HepG2 (cell line): Measurements from ENCODE around the gene CTIF. TPM values are rescaled to one million over a fixed set of nuclear protein-coding genes. Genes with fewer than 3 reads are reported as not detected.

Experiments
- ATAC-seq: fragments of 200-7000 bp; cut with Tn5 transposase; 3 replicates; pipeline ENCODE4 v1.9.1; 2020; ENCODE audit warnings: mild to moderate bottlenecking, moderate library complexity
- BruUV-seq: library from RNA; stranded (reverse); fragments of 400-500 nt; replicated peaks from 2 replicates; lab custom pipeline; 2021; lab: Mats Ljungman, UMichigan
- CTCF ChIA-PET: fragments of 300-600 bp; formaldehyde crosslinking; extraction: SDS; loops from one replicate; lab custom pipeline; 2021; ENCODE audit warnings: low total read pairs, inconsistent platforms, low intra/inter-chr PET ratio; lab: Yijun Ruan, JAX
- POLR2A ChIA-PET: fragments of 350-600 bp; sonication (Branson Sonifier 250); formaldehyde crosslinking; loops from one replicate; lab custom pipeline; 2020; ENCODE audit warnings: antibody characterized with exemption, inconsistent platforms; lab: Yijun Ruan, JAX
- DNase-seq: peaks from one replicate; pipeline ENCODE4 v3.0.0-alpha.2; 2015; ENCODE audit warnings: low spot score
- FAIRE-seq: peaks from 3 replicates; lab custom pipeline; 2011; peaks lifted over from hg19 to GRCh38; lab: Jason Lieb, UNC
- H2AFZ ChIP-seq: one replicate; pipeline ENCODE4 v1.6.1; 2011; ENCODE audit warnings: low read length, inconsistent platforms
- H3K27ac ChIP-seq: fragments of 300-600 bp; 3 replicates; pipeline ENCODE4 v1.8.0; 2011; ENCODE audit warnings: mixed run types, mild to moderate bottlenecking, mixed read lengths, low read length, inconsistent platforms; ENCODE audit not compliant: insufficient read depth; ENCODE audit errors: extremely low read length
- H3K27me3 ChIP-seq, 2 experiments: fragments of 200-600 bp in 1 of 2; 2 replicates in 1 of 2; 3 replicates in 1 of 2; pipeline versions ENCODE4 v1.6.0 to v1.8.0; 2011; ENCODE audit warnings: low read length in 2 of 2, mild to moderate bottlenecking in 2 of 2, moderate library complexity in 2 of 2, inconsistent platforms in 1 of 2; ENCODE audit not compliant: insufficient read depth in 2 of 2, control insufficient read depth in 1 of 2
- H3K36me3 ChIP-seq, 2 experiments: fragments of 200-600 bp in 1 of 2; replicated peaks in 1 of 2; 2 replicates in 1 of 2; 3 replicates in 1 of 2; pipeline versions ENCODE4 v1.5.1 to v1.8.0; 2011; ENCODE audit warnings: low read length in 2 of 2, inconsistent platforms in 1 of 2; ENCODE audit not compliant: insufficient read depth in 2 of 2, control insufficient read depth in 1 of 2
- H3K4me1 ChIP-seq: 2 replicates; pipeline ENCODE4 v1.5.1; 2012; ENCODE audit warnings: low read length, inconsistent platforms; ENCODE audit not compliant: insufficient read depth
- H3K4me2 ChIP-seq: 2 replicates; pipeline ENCODE4 v1.6.0; 2011; ENCODE audit warnings: low read depth, low read length, inconsistent platforms
- H3K4me3 ChIP-seq, 3 experiments: fragments of 200-600 bp in 1 of 3; sonication (generic), shearing (Covaris generic) in 1 of 3; replicated peaks in 1 of 3; 2 replicates each; pipeline ENCODE4 v1.5.1; 2011 to 2016; ENCODE audit warnings: low read length in 3 of 3, inconsistent platforms in 2 of 3, low read depth in 2 of 3, mild to moderate bottlenecking in 2 of 3, control low read depth in 1 of 3, mixed read lengths in 1 of 3; ENCODE audit not compliant: insufficient read depth in 1 of 3
- H3K79me2 ChIP-seq: one replicate; pipeline ENCODE4 v1.6.1; 2011; ENCODE audit warnings: low read length, inconsistent platforms; ENCODE audit not compliant: insufficient read depth
- H3K9ac ChIP-seq: 2 replicates; pipeline ENCODE4 v1.6.0; 2011; ENCODE audit warnings: mild to moderate bottlenecking, low read depth, low read length, inconsistent platforms; ENCODE audit not compliant: insufficient read depth
- H3K9me3 ChIP-seq: 2 replicates; pipeline ENCODE4 v1.5.1; 2012; ENCODE audit warnings: mild to moderate bottlenecking, low read length
- H4K20me1 ChIP-seq: 2 replicates; pipeline ENCODE4 v1.6.0; 2011; ENCODE audit warnings: inconsistent platforms, mild to moderate bottlenecking, low read length, moderate library complexity; ENCODE audit not compliant: insufficient read depth
- BATF2 ChIP-seq: sonication (generic); formaldehyde crosslinking; IDR thresholded peaks from 2 replicates; pipeline ENCODE4 v1.8.0; 2022; ENCODE audit warnings: mild to moderate bottlenecking, missing genetic modification reagents, moderate library complexity
- HES4 ChIP-seq: sonication (generic); formaldehyde crosslinking; IDR thresholded peaks from 2 replicates; pipeline ENCODE4 v1.9.0; 2021; ENCODE audit warnings: mild to moderate bottlenecking, missing genetic modification reagents, borderline replicate concordance
- HMG20B ChIP-seq: conservative IDR thresholded peaks from 2 replicates; pipeline ENCODE4 v1.6.1; 2016; ENCODE audit warnings: missing genetic modification reagents, missing compliant biosample characterization
- KDM2A ChIP-seq: sonication (generic); formaldehyde crosslinking; IDR thresholded peaks from 2 replicates; pipeline ENCODE4 v1.4.0; 2020; ENCODE audit warnings: low read depth, missing genetic modification reagents, borderline replicate concordance
- RNF2 ChIP-seq: fragments of 450-650 bp; conservative IDR thresholded peaks from 2 replicates; pipeline ENCODE4 v1.6.1; 2016; ENCODE audit warnings: low read depth
- SMAD3 ChIP-seq: sonication (generic); formaldehyde crosslinking; IDR thresholded peaks from 2 replicates; pipeline ENCODE4 v1.4.0; 2020; ENCODE audit warnings: missing genetic modification reagents
- SRY ChIP-seq: sonication (generic); formaldehyde crosslinking; IDR thresholded peaks from 2 replicates; pipeline ENCODE4 v1.8.0; 2022; ENCODE audit warnings: mild to moderate bottlenecking, missing genetic modification reagents
- STAG1 ChIP-seq: sonication (generic); formaldehyde crosslinking; IDR thresholded peaks from 2 replicates; pipeline ENCODE4 v1.4.0; 2020; ENCODE audit warnings: missing genetic modification reagents
- THAP11 ChIP-seq: IDR thresholded peaks from 2 replicates; pipeline ENCODE4 v1.6.1; 2016; ENCODE audit warnings: missing biosample characterization, missing genetic modification reagents
- U2AF1 ChIP-seq: fragments of 200-400 bp; formaldehyde crosslinking; optimal IDR thresholded peaks from 2 replicates; pipeline ENCODE3; 2017; ENCODE audit warnings: mild to moderate bottlenecking, low read depth, low read length
- ZBTB20 ChIP-seq: sonication (generic); formaldehyde crosslinking; IDR thresholded peaks from 2 replicates; pipeline ENCODE4 v1.8.1; 2023; ENCODE audit warnings: missing genetic modification reagents, low read depth, mild to moderate bottlenecking, borderline replicate concordance
- WGBS: methylation state at CpG from one replicate; pipeline ENCODE4 v1.1.6; 2017; ENCODE audit warnings: low lambda C conversion rate; 5-methylcytosine and 5-hydroxymethylcytosine counted together
- in situ Hi-C: cut with HindIII; loops from 2 replicates; pipeline ENCODE4 v1.10.0; 2017; ENCODE audit warnings: low pct_unique_long_range_greater_than_20kb; ENCODE audit not compliant: extremely low pct_ligation_motif_present
- intact Hi-C: fragments of 100-400 bp; cut with micrococcal nuclease; formaldehyde crosslinking; loops from one replicate; pipeline ENCODE4 v1.10.0; 2022; ENCODE audit not compliant: unreplicated experiment
- polyA plus RNA-seq, 8 experiments: library from polyadenylated mRNA; depleted of rRNA in 3 of 8; stranded (reverse) in 7 of 8; unstranded in 1 of 8; fragments of >200 nt; fragmentation: Illumina TruSeq in 4 of 8; extraction: Trizol in 4 of 8; gene quantifications; 2 replicates each; pipeline versions ENCODE4 v1.2.1 to v1.2.3, GENCODE V29; 2011 to 2016; ENCODE audit warnings: low read depth in 4 of 8, missing spikeins in 1 of 8, mixed read lengths in 1 of 8; ENCODE audit not compliant: insufficient read depth in 1 of 8
- total RNA-seq, 5 experiments: library from RNA; depleted of rRNA; stranded (reverse); fragments of >200 nt; fragmentation: Illumina TruSeq; extraction: Trizol; gene quantifications; 2 replicates each; pipeline ENCODE4 v1.2.3, GENCODE V29; 2016; ENCODE audit warnings: low read depth in 1 of 5
- TF ChIP-seq, protein P1 (sequence below): sonication (generic); formaldehyde crosslinking; conservative IDR thresholded peaks from 2 replicates; pipeline ENCODE4 v1.5.0; 2020; ENCODE audit warnings: missing genetic modification reagents
- TF ChIP-seq, protein P2 (sequence below): sonication (generic); formaldehyde crosslinking; IDR thresholded peaks from 2 replicates; pipeline ENCODE4 v1.4.0; 2020; ENCODE audit warnings: mild to moderate bottlenecking, missing genetic modification reagents
- TF ChIP-seq, protein P3 (sequence below): IDR thresholded peaks from 2 replicates; pipeline ENCODE4 v1.6.1; 2016; ENCODE audit warnings: low read depth, borderline replicate concordance
- TF ChIP-seq, protein P4 (sequence below): sonication (generic); formaldehyde crosslinking; IDR thresholded peaks from 2 replicates; pipeline ENCODE4 v1.4.0; 2020; ENCODE audit warnings: mild to moderate bottlenecking, low read depth, missing genetic modification reagents
- TF ChIP-seq, protein P5 (sequence below): fragments of 450-650 bp; IDR thresholded peaks from 2 replicates; pipeline ENCODE4 v1.6.1; 2017; ENCODE audit warnings: mild to moderate bottlenecking

CTIF gene
- total and polyA plus RNA-seq, 2 of the 13 experiments (the other 11 are each of a cell fraction or from before 2014, with no cell fraction given), result 18.2 to 28.0 TPM

DNA sequence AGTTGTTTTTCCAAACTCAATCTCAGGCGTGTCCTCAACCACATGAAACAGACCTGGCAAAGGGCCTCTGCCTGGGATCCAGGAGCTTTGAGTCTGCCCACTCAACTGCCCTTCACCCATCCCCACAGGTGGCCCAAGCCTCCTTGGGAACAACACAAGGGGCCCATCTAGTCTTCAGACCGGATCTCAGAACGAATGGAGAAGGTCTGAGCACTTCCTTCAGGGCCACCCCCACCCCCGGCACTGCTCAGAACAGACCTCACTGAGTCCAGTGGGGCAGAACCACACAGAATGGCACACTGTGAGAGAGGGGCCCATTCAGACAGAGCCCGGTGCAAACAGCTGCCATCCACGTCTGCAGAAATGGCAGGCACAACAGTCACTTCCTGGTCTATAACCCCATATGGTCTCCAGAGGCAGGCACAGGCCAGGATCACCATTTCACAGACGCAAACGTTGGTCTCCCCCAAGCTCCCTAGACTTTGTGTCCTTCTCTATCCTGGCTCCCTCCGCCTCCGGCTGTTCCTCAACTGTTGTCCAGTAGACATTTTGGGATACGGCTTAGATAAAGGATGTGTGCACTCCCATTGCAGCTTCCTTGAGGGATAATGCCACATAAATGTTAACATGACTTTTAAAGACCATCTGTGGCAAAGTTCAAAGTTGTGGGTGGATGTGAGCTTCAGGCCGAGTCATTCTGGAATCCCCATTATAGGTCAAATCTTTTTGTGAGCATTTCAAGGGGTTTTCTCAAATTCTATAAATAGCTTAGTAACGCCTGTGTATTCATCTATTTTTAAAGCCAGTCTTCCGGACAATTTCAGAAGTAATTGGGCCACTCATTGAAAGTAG, 262.3 kb downstream of the CTIF start:
- Histone ChIP-seq H4K20me1 (no peaks in the 10 kb centered on the region), H3K4me3 (no peak overlapping the region), H3K27me3 (no peaks in the 10 kb centered on the region), H3K79me2 (no peaks in the 10 kb centered on the region), H3K9me3 (no peaks in the 10 kb centered on the region), H3K4me2 (no peak overlapping the region), H3K27ac (no peak overlapping the region), H3K9ac (no peak overlapping the region), H2AFZ (no peak overlapping the region), H3K4me1 (peaks cover 13% of the 10 kb centered on the region), H3K36me3 (peaks cover 9 to 63% of the 10 kb centered on the region in 2 experiments; a peak in 4 of 5 replicates)
- FAIRE-seq, result no peak
- no peak for ATAC-seq
- DNase-seq, result no peak
- in situ Hi-C loops, result no loop called here
- WGBS, result 95% methylated on average over 14 of the region's 14 CpGs
- CTCF ChIA-PET, result no interaction called here
- POLR2A ChIA-PET, result interaction anchor here (1.1 kb wide), 1 partner anchor 21 kb away, joined by 5 read pairs; no protein-coding TSS in a partner anchor
- no TSS peak for BruUV-seq
- intact Hi-C loops, result no loop called here
- TF ChIP-seq, protein P1, sequence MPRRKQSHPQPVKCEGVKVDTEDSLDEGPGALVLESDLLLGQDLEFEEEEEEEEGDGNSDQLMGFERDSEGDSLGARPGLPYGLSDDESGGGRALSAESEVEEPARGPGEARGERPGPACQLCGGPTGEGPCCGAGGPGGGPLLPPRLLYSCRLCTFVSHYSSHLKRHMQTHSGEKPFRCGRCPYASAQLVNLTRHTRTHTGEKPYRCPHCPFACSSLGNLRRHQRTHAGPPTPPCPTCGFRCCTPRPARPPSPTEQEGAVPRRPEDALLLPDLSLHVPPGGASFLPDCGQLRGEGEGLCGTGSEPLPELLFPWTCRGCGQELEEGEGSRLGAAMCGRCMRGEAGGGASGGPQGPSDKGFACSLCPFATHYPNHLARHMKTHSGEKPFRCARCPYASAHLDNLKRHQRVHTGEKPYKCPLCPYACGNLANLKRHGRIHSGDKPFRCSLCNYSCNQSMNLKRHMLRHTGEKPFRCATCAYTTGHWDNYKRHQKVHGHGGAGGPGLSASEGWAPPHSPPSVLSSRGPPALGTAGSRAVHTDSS (CRISPR knock-in tag), result no peak
- no peak for TF ChIP-seq HES4 (CRISPR knock-in tag)
- TF ChIP-seq STAG1 (CRISPR knock-in tag), result no peak
- no peak for TF ChIP-seq HMG20B (CRISPR knock-in tag)
- no peak for TF ChIP-seq ZBTB20 (CRISPR knock-in tag)
- no peak for TF ChIP-seq SMAD3 (CRISPR knock-in tag)
- TF ChIP-seq U2AF1, result no peak
- TF ChIP-seq, protein P2, sequence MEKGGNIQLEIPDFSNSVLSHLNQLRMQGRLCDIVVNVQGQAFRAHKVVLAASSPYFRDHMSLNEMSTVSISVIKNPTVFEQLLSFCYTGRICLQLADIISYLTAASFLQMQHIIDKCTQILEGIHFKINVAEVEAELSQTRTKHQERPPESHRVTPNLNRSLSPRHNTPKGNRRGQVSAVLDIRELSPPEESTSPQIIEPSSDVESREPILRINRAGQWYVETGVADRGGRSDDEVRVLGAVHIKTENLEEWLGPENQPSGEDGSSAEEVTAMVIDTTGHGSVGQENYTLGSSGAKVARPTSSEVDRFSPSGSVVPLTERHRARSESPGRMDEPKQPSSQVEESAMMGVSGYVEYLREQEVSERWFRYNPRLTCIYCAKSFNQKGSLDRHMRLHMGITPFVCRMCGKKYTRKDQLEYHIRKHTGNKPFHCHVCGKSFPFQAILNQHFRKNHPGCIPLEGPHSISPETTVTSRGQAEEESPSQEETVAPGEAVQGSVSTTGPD (CRISPR knock-in tag), result no peak
- no peak for TF ChIP-seq KDM2A
- TF ChIP-seq RNF2, result no peak
- TF ChIP-seq SRY (CRISPR knock-in tag), result no peak
- TF ChIP-seq, protein P3, sequence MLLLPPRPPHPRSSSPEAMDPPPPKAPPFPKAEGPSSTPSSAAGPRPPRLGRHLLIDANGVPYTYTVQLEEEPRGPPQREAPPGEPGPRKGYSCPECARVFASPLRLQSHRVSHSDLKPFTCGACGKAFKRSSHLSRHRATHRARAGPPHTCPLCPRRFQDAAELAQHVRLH (CRISPR knock-in tag), result no peak
- no peak for TF ChIP-seq THAP11 (CRISPR knock-in tag)
- TF ChIP-seq, protein P4, sequence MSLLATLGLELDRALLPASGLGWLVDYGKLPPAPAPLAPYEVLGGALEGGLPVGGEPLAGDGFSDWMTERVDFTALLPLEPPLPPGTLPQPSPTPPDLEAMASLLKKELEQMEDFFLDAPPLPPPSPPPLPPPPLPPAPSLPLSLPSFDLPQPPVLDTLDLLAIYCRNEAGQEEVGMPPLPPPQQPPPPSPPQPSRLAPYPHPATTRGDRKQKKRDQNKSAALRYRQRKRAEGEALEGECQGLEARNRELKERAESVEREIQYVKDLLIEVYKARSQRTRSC (CRISPR knock-in tag), result no peak
- TF ChIP-seq BATF2 (CRISPR knock-in tag), result no peak
- TF ChIP-seq, protein P5, sequence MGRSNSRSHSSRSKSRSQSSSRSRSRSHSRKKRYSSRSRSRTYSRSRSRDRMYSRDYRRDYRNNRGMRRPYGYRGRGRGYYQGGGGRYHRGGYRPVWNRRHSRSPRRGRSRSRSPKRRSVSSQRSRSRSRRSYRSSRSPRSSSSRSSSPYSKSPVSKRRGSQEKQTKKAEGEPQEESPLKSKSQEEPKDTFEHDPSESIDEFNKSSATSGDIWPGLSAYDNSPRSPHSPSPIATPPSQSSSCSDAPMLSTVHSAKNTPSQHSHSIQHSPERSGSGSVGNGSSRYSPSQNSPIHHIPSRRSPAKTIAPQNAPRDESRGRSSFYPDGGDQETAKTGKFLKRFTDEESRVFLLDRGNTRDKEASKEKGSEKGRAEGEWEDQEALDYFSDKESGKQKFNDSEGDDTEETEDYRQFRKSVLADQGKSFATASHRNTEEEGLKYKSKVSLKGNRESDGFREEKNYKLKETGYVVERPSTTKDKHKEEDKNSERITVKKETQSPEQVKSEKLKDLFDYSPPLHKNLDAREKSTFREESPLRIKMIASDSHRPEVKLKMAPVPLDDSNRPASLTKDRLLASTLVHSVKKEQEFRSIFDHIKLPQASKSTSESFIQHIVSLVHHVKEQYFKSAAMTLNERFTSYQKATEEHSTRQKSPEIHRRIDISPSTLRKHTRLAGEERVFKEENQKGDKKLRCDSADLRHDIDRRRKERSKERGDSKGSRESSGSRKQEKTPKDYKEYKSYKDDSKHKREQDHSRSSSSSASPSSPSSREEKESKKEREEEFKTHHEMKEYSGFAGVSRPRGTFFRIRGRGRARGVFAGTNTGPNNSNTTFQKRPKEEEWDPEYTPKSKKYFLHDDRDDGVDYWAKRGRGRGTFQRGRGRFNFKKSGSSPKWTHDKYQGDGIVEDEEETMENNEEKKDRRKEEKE, result no peak
